OCI-LY3 (cell line): Measurements from ENCODE around the gene ARHGEF28.

Source experiments
- CTCF ChIP-seq: fragments of 200-600, 300-600 bp; sonication (generic); IDR thresholded peaks from 2 replicates; pipeline ENCODE4 v1.5.1; 2014; ENCODE audit warnings: antibody characterized with exemption, low read length, low read depth
- EZH2phosphoT487 ChIP-seq: fragments of 200-600 bp; shearing (Covaris generic); IDR thresholded peaks from 2 replicates; pipeline ENCODE4 v1.6.1; 2018; ENCODE audit warnings: antibody characterized with exemption, mixed run types, low read depth

- TF ChIP-seq CTCF (no peak), EZH2phosphoT487 (no peak)
Measured at GRCh38 chr5:73971326-73971725, 345.3 kb downstream of the ARHGEF28 start.
